Stimulated activated CD8-positive, alpha-beta memory T cell treated with anti-CD3 and anti-CD28 coated beads, Interleukin-4, amount 100 ng/mL, for 1 hour (primary cell): Measurements from ENCODE around the gene PTBP1.
"Not testable (repeated sequence)": the region's sequence is repeated elsewhere in the genome, so short reads cannot be mapped to it uniquely, and the experiment has no call there.

Experiments
- DNase-seq, 2 donors: peaks; one replicate each; pipeline ENCODE4 v3.0.0-alpha.2; 2020; ENCODE audit warnings: low read depth in 2 of 2, low spot score in 1 of 2

The PTBP1 gene

DNA sequence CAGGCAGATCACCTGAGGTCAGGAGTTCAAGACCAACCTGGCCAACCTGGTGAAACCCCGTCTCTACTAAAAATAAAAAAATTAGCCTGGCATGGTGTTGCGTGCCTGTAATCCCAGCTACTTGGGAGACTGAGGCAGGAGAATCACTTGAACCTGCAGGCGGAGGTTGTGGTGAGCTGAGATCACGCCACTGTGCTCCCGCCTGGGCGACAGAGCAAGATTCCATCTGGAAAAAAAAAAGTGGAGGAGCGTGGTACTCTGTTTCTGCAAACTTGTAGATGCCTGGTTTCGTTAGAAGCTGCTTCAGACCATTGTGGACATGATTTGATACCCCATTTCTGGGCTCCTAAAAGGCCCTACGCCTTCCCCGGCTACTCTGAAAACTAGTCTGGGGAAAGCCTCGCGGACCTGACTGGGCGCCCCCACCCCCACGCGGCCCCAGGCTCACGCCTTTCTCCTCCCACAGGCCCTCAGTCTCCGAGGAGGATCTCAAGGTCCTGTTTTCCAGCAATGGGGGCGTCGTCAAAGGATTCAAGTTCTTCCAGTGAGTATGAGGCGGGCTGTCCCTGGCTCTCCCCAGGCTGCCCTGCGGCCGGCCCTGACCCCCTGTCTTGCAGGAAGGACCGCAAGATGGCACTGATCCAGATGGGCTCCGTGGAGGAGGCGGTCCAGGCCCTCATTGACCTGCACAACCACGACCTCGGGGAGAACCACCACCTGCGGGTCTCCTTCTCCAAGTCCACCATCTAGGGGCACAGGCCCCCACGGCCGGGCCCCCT lies 13.0 kb downstream of the PTBP1 start:
- no peak for DNase-seq

DNA sequence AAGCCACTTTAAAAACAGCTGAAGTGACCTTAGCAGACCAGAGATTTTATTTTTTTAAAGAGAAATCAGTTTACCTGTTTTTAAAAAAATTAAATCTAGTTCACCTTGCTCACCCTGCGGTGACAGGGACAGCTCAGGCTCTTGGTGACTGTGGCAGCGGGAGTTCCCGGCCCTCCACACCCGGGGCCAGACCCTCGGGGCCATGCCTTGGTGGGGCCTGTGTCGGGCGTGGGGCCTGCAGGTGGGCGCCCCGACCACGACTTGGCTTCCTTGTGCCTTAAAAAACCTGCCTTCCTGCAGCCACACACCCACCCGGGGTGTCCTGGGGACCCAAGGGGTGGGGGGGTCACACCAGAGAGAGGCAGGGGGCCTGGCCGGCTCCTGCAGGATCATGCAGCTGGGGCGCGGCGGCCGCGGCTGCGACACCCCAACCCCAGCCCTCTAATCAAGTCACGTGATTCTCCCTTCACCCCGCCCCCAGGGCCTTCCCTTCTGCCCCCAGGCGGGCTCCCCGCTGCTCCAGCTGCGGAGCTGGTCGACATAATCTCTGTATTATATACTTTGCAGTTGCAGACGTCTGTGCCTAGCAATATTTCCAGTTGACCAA lies 13.7 kb downstream of the PTBP1 start:
- DNase-seq: no peak

DNA sequence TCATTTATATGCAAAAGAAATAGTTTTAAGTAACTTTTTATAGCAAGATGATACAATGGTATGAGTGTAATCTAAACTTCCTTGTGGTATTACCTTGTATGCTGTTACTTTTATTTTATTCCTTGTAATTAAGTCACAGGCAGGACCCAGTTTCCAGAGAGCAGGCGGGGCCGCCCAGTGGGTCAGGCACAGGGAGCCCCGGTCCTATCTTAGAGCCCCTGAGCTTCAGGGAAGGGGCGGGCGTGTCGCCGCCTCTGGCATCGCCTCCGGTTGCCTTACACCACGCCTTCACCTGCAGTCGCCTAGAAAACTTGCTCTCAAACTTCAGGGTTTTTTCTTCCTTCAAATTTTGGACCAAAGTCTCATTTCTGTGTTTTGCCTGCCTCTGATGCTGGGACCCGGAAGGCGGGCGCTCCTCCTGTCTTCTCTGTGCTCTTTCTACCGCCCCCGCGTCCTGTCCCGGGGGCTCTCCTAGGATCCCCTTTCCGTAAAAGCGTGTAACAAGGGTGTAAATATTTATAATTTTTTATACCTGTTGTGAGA lies 14.3 kb downstream of the PTBP1 start:
- no peak for DNase-seq

DNA sequence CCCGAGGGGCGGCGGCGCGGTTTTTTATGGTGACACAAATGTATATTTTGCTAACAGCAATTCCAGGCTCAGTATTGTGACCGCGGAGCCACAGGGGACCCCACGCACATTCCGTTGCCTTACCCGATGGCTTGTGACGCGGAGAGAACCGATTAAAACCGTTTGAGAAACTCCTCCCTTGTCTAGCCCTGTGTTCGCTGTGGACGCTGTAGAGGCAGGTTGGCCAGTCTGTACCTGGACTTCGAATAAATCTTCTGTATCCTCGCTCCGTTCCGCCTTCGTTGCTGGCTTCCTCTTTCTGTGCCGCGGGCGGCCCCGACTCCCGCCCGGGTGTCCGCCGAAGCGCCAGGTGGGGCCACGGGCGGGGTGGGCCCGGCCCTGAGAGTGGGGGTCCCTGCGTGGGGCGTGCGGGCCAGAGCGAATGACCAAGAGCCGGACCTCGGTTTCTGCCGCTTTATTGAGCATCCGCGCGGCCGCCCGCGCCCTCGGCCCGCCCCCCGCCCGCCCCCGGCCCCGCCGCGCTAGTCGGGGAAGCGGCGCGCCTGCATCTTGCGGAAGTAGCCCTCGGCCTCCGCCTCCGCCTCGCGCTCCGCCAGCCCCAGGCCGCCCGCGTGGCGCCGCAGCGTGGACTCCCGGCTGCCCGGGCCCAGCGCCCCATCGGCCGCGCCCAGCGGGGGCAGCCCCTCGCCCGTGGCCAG lies 14.9 kb downstream of the PTBP1 start:
- no peak for DNase-seq

DNA sequence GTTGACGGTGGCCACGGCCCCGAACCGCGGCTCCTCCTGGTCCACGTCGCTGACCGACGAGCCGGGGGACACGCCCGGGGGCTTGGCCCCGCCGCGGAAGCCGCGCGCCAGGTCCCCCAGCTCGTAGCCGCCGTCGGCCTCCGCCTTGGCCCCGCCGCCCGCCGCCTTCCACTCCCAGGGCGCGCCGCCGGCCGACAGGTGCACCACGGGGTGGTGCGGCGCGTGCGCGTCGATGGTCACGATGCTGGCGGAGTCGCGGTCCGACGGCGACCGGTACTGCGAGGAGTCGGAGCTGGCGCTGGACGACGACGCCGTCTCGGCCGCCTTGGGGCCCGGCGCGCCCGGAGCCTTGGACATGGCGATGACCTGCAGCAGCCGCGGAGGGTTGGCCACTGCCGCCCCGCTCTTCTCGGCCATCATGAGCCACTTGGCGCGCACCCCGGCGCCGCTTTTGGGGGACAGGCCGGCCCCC lies 15.5 kb downstream of the PTBP1 start:
- no peak for DNase-seq

DNA sequence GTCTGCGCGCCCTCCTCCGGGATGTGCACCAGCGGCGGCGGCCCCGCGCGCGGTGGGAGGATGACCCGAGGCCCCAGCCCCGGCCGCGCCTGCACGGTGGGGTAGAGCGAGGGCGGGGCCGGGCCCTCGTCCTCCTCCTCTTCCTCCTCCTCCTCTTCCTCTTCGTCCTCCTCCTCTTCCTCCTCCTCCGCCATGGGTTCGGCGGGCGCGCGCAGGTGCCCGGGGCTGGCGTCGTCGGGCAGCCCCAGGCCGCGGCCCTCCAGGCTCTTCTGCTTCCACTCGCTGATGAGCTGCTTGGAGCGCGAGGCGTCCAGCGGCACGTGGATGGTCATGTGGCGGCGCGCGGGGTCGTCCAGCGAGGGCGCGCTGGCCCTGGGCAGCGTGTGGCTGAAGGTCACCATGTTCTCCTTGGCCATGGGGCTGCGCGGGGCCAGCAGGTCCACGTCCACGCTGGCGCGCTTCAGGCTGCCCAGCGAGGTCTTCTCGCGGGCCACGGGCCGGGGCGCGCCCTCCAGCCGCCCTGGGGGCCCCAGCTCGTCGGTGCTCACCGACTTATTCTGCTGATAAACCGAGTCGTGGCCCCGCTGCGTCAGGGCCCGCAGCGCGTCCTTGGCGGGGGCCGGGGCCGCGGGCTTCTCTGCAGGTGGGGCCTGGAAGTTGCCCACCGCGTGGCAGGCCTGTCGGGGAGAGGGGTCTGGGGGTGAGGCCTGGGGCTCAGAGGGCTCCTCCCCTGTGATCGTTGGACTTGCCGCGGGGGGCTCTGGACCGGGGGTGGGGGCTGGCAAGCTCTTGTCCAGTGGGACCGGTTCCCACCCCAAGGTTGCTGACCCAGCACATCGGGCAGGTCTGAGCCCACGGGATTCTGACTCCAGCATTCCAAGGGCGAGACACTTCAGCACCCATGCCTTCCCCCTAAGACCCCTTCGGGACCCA lies 16.2 kb downstream of the PTBP1 start:
- no peak for DNase-seq

DNA sequence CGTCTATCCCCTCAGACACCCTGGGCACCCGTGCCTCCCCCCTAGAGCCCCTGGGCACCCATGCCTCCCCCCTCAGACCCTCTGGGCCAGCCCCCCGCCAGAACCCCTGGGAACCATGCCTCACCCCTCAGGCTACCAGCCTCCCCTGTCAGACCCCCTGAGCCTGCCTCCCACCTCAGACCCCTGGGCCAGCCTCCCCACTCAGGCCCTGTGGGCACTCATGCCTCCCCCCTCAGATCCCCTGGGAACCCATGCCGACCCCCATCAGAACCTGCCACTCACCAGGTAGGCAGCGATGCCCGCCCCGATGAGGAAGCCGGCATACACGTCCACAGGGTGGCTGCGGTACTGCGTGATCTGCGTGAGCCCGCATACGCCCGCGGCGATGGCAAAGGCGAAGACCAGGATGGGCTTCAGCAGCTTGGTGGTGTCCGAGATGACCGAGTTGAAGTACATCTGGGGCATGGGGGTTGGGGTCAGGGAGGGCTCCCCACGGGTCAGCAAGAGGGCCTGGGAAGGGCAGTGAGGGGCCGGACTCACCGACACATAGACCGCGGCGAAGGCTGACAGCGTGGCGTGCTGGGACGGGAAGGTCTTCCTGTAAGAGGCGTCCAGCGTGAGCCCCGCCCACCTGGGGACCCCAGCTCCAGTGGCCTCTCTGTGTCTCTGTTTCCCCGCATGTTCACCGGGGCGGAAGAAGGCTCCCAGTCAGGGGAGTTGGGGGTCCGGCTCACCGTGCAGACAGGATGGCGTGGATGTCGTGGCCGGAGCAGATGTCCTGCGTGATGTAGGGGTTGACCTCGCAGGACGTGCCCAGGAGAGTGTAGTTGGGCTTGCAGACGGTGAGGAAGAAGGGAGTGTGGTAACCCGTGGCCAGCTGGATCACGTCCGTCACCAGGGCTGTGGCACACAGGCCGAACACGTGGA lies 17.2 kb downstream of the PTBP1 start:
- DNase-seq: no peak

DNA sequence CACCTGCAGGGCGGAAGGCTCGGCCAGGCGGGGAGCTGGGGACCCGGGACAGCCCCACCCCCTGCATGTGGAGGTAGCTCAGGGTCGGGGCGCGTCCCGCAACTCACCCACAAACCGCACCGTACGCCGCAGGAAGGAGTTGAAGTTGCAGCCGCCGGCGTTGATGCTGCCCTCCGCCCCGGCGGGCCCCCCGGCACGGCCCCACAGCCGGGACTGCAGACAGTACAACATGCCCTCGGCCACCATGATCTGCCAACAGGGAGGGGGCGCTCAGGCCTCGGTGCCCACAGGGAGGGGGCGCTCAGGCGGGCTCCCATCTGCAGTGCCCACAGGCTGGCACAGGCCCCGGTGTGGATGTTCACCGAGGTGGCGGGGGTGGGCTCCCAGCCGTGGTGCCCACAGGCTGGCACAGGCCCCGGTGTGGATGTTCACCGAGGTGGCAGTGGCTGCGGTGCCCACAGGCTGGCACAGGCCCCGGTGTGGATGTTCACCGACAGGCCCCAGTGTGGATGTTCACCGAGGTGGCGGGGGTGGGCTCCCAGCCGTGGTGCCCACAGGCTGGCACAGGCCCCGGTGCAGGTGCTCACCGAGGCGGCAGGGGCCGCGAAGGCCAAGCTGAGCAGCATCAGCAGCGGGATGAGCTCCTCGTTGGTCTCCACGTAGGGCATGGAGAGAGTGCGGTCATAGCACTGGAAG lies 18.0 kb downstream of the PTBP1 start:
- no peak for DNase-seq

DNA sequence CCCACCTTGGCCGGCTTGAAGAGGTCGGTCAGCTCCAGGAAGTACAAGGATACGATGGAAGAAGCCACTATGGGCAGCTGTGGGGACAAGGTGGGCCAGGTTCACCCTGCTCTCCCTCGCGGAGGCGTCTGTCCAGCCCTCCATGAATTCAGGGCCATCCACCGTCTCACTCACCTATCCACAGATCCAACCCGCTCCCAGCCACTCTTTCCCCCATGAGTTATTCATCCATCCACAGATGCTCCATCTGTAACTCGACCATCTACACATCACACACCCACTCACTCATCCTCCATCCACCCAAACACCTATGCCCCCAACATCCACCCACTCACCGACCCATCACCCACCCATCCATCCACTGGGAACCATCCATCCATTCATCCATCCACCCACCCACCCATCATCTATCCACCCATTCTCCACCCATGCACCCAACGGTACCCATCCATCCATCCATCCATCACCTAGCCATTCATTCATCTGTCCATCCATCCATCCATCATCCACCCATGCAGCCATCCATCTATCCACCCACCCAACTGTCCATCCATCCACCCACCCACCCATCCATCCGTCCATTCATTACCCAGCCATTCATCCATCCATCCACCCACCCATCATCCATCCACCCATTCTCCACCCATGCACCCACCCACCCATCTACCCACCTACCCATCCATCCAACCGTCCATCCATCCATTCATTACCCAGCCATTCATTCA lies 18.7 kb downstream of the PTBP1 start:
- DNase-seq: no peak

DNA sequence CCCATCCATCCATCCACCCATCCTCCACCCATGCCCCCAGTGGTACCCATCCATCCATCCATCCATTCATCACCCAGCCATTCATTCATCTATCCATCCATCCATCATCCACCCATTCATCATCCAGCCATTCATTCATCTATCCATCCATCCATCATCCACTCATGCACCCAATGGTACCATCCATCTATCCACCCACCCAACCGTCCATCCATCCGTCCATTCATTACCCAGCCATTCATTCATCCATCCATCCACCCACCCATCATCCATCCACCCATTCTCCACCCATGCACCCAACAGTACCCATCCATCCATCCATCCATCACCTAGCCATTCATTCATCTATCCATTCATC lies 19.2 kb downstream of the PTBP1 start:
- DNase-seq: no peak

DNA sequence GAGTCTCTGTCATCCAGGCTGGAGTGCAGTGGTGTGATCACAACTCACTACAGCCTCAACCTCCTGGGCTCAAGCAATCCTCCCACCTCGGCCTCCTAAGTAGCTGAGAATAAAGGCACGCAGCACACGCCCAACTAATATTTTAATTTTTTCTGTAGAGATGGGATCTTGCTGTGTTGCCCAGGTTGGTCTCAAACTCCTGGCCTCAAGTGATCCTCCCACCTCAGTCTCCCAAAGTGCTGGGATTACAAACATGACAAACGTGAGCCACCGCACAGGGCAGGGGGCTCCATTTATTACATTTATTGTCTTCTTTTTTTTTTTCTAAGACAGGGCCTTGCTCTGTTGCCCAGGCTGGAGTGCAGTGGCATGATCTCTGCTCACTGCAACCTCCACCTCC lies 23.0 kb downstream of the PTBP1 start:
- not testable (repeated sequence) for DNase-seq

DNA sequence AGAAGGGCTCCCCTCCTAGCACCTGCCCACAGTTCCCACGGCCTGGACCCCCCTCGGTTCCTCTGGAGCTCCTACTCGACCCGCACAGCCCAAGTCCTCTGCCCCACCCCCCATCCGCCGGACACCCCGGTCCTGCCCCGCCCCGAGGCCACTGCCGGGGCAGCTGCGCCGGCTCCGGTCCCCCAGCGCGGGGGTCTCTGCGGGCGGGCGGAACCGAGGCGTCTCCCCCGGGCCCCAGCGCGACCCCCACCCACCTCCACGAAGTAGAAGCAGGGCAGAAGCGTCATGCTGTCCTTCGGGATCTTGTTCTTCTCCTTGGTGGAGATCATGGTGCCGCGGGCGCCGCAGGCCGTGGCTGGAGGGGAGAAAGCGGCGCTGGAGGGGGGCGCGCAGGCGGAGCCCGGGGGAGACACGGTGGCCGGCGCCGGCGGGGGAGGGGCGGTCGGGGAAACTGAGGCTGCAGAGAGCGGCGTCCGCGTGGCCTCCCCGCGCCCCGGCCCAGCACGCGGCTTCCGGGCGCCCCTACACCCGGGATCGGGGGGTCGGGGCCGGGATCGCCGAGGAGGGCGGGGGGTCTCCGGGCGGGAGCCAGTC lies 24.1 kb downstream of the PTBP1 start:
- DNase-seq: no peak

DNA sequence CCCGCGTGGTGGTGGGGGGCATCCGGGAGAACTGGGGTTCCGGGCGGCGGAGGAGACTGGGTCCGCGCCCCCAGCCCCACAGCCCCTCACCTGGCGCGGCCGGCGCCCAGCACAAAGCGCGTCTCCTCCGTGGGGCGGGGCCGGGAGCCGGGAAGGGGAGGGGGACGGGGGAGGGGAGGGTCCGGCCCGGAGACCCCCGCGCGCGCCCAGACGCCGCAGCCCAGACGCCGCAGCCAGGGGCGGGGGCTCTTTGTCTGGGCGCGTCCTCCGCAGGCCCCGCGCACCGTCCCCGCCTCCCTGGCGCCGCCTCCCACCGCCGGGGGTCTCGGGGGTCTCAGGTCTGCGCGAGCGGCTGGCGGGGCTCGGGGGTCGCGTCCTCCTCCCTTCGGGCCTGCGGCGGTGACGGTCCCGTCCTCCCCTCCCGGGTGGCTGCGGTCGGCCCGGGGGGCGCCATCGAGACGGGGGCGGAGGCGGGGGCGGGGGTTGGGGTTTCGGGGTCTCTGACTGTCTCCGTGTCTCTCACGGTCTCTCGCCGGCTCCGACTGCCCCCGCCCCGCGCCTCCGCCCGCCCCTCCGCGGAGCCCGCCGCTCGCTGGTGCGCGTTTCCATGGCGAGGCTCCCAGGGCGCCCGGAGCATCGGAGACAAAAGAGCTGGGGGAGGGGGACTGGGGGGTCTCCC lies 24.7 kb downstream of the PTBP1 start, which contains the start of gene PLPPR3:
Gene PLPPR3, minus strand, starts transcription at position 131 of the 679 bp plus-strand sequence. CDS start 396 bp downstream, outside the sequence.
- DNase-seq: no peak

DNA sequence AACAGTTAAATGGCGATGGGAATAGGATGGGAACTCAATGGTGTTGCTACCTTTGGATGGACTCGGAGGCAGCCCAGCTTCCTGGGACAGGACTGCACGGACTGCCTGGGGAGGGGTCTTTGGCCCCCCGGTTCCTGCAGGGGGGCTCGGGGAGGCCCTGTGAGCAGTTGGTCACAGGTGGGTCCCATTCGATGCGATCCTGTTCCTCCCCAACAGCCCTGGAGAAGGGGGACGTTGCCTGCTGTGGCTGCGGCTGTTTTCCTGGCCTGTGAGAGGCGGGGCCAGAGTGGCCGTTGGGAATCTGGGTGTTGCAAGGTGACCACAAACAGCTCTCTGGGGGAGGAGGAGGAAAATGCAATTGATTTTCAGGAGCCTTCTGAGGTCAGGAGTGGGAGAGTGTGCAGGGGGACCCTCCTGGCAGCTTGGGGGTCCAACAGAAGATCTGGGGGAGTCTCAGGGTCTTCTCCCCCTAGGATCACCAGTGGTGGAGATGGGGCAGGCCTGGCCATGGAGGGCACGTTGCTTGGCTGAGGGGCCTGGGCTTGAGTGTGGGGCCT lies 26.4 kb downstream of the PTBP1 start:
- no peak for DNase-seq

DNA sequence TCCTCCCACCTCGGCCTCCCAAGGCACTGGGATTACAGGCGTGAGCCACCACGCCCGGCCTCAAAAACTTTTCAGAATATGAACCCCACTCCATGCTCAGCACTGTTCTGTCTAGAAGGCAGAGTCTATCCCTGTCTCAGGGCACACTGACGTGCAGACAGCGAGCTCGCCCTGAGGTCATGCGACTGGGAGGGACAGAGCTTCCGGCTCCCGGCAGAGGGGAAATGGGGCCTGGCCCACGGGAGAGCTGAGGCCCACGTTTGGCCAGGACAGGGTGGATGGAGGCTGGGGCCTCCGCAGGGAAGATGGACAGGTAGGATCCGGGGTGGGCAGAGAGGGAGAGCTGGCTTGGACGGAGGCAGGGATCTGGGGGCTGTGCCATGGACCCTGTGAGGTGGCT lies 27.6 kb downstream of the PTBP1 start:
- no peak for DNase-seq

DNA sequence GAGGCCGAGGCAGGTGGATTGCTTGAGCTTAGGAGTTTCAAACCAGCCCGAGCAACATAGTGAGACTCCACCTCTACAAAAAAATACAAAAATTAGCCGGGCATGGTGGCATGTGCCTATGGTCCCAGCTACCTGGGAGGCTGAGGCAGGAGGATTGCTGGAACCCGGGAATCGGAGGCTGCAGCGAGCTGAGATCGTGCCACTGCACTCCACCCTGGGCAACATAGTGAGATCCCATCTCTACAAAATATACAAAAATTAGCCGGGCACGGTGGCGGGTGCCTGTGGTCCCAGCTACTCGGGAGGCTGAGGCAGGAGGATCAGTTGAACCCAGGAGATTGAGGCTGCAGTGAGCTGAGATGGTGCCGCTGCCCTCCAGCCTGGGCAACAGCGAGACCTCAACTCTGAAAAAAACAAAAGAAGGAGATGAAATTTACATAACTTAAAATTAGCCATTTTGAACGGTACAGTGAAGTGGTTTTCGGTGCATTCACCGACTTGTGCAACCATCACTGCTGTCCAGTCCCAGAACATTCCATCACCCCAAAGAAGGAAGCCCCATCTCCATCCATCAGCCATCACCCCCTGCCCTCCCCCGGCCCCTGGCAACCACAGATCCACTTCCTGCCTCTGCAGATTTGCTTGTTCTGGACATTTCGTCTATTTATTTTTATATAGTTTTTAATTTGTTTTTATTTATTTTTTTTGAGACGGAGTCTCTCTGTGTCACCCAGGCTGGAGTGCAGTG lies 28.8 kb downstream of the PTBP1 start:
- DNase-seq: no peak
